Epithelial cell of prostate (primary cell): ENCODE data around the gene BAIAP2L1.
"Not testable (repeated sequence)": the region's sequence is repeated elsewhere in the genome, so short reads cannot be mapped to it uniquely, and the experiment has no call there.

Experiments
- DNase-seq: peaks from one replicate; pipeline ENCODE4 v3.0.0-alpha.2; 2011; ENCODE audit warnings: low read depth, low spot score
- H3K27ac ChIP-seq: fragments of 450-650 bp; 2 replicates; pipeline ENCODE4 v1.5.1; 2017; ENCODE audit warnings: mild to moderate bottlenecking

BAIAP2L1 gene

GRCh38 chr7:98329100-98329790, 71.6 kb downstream of the BAIAP2L1 start:
- no peak overlapping the region for H3K27ac ChIP-seq
- no peak for DNase-seq

- no peak for DNase-seq
- no peak overlapping the region for H3K27ac ChIP-seq
Observed at GRCh38 chr7:98324782-98325181, 76.1 kb downstream of the BAIAP2L1 start.

- H3K27ac ChIP-seq = no peak overlapping the region
- DNase-seq = no peak
Observed at GRCh38 chr7:98323597-98324322, 77.1 kb downstream of the BAIAP2L1 start.

GRCh38 chr7:98322331-98323270, 78.3 kb downstream of the BAIAP2L1 start:
- DNase-seq = no peak
- no peak overlapping the region for H3K27ac ChIP-seq

GRCh38 chr7:98321301-98321700, 79.6 kb downstream of the BAIAP2L1 start:
- H3K27ac ChIP-seq = no peak overlapping the region
- no peak for DNase-seq

- no peak overlapping the region for H3K27ac ChIP-seq
- DNase-seq = no peak
Observed at GRCh38 chr7:98319176-98319575, 81.7 kb downstream of the BAIAP2L1 start.

- H3K27ac ChIP-seq = no peak overlapping the region
- DNase-seq = no peak
Observed at GRCh38 chr7:98317366-98318040, 83.4 kb downstream of the BAIAP2L1 start.

- not testable (repeated sequence) for H3K27ac ChIP-seq, DNase-seq
Observed at GRCh38 chr7:98315994-98316527, 84.8 kb downstream of the BAIAP2L1 start.

- H3K27ac ChIP-seq = no peak overlapping the region
- DNase-seq = no peak
Observed at GRCh38 chr7:98315318-98315993, 85.4 kb downstream of the BAIAP2L1 start.

- peak overlapping the region; percentile 49 for H3K27ac ChIP-seq
- DNase-seq = no peak
Observed at GRCh38 chr7:98314469-98314868, 86.4 kb downstream of the BAIAP2L1 start.

- no peak overlapping the region for H3K27ac ChIP-seq
- DNase-seq = no peak
Observed at GRCh38 chr7:98312201-98312600, 88.7 kb downstream of the BAIAP2L1 start.

- DNase-seq = no peak
- H3K27ac ChIP-seq = no peak overlapping the region
Observed at GRCh38 chr7:98309566-98309965, 91.3 kb downstream of the BAIAP2L1 start.

GRCh38 chr7:98307971-98308466, 92.9 kb downstream of the BAIAP2L1 start:
- H3K27ac ChIP-seq = no peak overlapping the region
- DNase-seq = no peak

- DNase-seq = no peak
- H3K27ac ChIP-seq = no peak overlapping the region
Observed at GRCh38 chr7:98305951-98306535, 94.8 kb downstream of the BAIAP2L1 start.

- DNase-seq = no peak
- no peak overlapping the region for H3K27ac ChIP-seq
Observed at GRCh38 chr7:98303906-98304305, 97.0 kb downstream of the BAIAP2L1 start.

- no peak for DNase-seq
- no peak overlapping the region for H3K27ac ChIP-seq
Observed at GRCh38 chr7:98303176-98303865, 97.6 kb downstream of the BAIAP2L1 start.

- no peak overlapping the region for H3K27ac ChIP-seq
- DNase-seq = no peak
Observed at GRCh38 chr7:98301693-98302470, 99.0 kb downstream of the BAIAP2L1 start.
